Body of pancreas (tissue), 4 donors: Measurements from ENCODE around the gene PLCB1. TPM values are rescaled to one million over a fixed set of nuclear protein-coding genes. Genes with fewer than 3 reads are reported as not detected.

Experiments used
- ATAC-seq: fragments of 150-250 bp; one replicate; pipeline ENCODE4 v1.9.1; 2016
- DNase-seq, 4 donors: peaks; one replicate each; pipeline ENCODE4 v3.0.0-alpha.2; 2019
- H3K27ac ChIP-seq, 4 donors: fragments of 200-600 bp; sonication (generic); 1 replicate in 3 of 4; 2 replicates in 1 of 4; pipeline versions ENCODE4 v1.5.1 to v1.6.1; 2016 to 2019; ENCODE audit warnings: mild to moderate bottlenecking in 1 of 4, mixed read lengths in 1 of 4, moderate library complexity in 1 of 4
- H3K27me3 ChIP-seq, 2 donors: fragments of 200-600 bp; sonication (generic); one replicate each; pipeline ENCODE4 v1.6.0; 2016; ENCODE audit warnings: mild to moderate bottlenecking in 1 of 2
- H3K36me3 ChIP-seq, 2 donors: fragments of 200-600 bp; sonication (generic); replicated peaks in 1 of 2; 2 replicates each; pipeline ENCODE4 v1.5.1; 2016; ENCODE audit warnings: low read depth in 2 of 2; ENCODE audit not compliant: insufficient read depth in 1 of 2
- H3K4me1 ChIP-seq: fragments of 200-600 bp; sonication (generic); one replicate; pipeline ENCODE4 v1.6.0; 2016
- H3K4me3 ChIP-seq, 2 donors: fragments of 200-600 bp; sonication (generic); 1 replicate in 1 of 2; 2 replicates in 1 of 2; pipeline ENCODE4 v1.5.1; 2016 to 2019
- H3K9me3 ChIP-seq, 3 donors: fragments of 200-600 bp; sonication (generic); 1 replicate in 2 of 3; 2 replicates in 1 of 3; pipeline ENCODE4 v1.5.1; 2016
- POLR2A ChIP-seq, 3 donors: fragments of 450-650 bp; IDR thresholded peaks; one replicate each; pipeline ENCODE4 v1.6.1; 2016; ENCODE audit warnings: antibody characterized with exemption in 3 of 3, mild to moderate bottlenecking in 2 of 3
- WGBS, 2 donors: methylation state at CpG; one replicate each; pipeline ENCODE4 v1.1.5; 2017; 5-methylcytosine and 5-hydroxymethylcytosine counted together
- intact Hi-C: fragments of 100-400 bp; cut with DNase I; formaldehyde crosslinking; loops from one replicate; pipeline ENCODE4 v1.15.1; 2023
- total RNA-seq, 2 donors: library from RNA; depleted of rRNA; stranded (reverse); fragments of >200 nt; gene quantifications; one replicate each; pipeline ENCODE4 v1.1.0, GENCODE V29; 2016
- TF ChIP-seq, protein P1 (sequence below), 7 experiments: fragments of 450-650 bp in 4 of 7; fragments of 200-600 bp in 3 of 7; sonication (generic) in 3 of 7; IDR thresholded peaks; one replicate each; pipeline ENCODE4 v1.5.1; 2016 to 2019; ENCODE audit warnings: antibody characterized with exemption in 7 of 7

PLCB1 gene
- total RNA-seq, 2 donors from 2014 or later = 32.9 to 46.1 TPM

GRCh38 chr20:8581446-8582183 is 449.5 kb downstream of the PLCB1 start:
- DNase-seq (no peak), ATAC-seq (no peak)
- Histone ChIP-seq H3K9me3 (no peaks in the 10 kb centered on the region), H3K4me1 (peaks cover 10% of the 10 kb centered on the region), H3K27ac (no peak overlapping the region), H3K4me3 (no peak overlapping the region), H3K36me3 (no peaks in the 10 kb centered on the region), H3K27me3 (no peaks in the 10 kb centered on the region)
- intact Hi-C loops = no loop called here
- WGBS, 2 donors = 96 to 100% methylated on average over 3 of the region's 3 CpGs
- no peak for TF ChIP-seq POLR2A (IDR thresholded peaks at IDR 0.05)
- TF ChIP-seq, protein P1, sequence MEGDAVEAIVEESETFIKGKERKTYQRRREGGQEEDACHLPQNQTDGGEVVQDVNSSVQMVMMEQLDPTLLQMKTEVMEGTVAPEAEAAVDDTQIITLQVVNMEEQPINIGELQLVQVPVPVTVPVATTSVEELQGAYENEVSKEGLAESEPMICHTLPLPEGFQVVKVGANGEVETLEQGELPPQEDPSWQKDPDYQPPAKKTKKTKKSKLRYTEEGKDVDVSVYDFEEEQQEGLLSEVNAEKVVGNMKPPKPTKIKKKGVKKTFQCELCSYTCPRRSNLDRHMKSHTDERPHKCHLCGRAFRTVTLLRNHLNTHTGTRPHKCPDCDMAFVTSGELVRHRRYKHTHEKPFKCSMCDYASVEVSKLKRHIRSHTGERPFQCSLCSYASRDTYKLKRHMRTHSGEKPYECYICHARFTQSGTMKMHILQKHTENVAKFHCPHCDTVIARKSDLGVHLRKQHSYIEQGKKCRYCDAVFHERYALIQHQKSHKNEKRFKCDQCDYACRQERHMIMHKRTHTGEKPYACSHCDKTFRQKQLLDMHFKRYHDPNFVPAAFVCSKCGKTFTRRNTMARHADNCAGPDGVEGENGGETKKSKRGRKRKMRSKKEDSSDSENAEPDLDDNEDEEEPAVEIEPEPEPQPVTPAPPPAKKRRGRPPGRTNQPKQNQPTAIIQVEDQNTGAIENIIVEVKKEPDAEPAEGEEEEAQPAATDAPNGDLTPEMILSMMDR (IDR thresholded peaks at IDR 0.05) = no peak

- ATAC-seq (no peak), DNase-seq (no peak)
- H3K27ac ChIP-seq = no peak overlapping the region
- H3K4me1 ChIP-seq = peaks cover 9% of the 10 kb centered on the region
- WGBS, 2 donors = 95 to 100% methylated on average over 1 of the region's 1 CpG
- no peak overlapping the region for H3K4me3 ChIP-seq
- no peaks in the 10 kb centered on the region for H3K36me3 ChIP-seq
- no peaks in the 10 kb centered on the region for H3K27me3 ChIP-seq
- no peaks in the 10 kb centered on the region for H3K9me3 ChIP-seq
- intact Hi-C loops = no loop called here
- TF ChIP-seq POLR2A (IDR thresholded peaks at IDR 0.05) = no peak
- TF ChIP-seq, protein P1 (IDR thresholded peaks at IDR 0.05) = no peak
Observed at GRCh38 chr20:8583012-8583565, 451.0 kb downstream of the PLCB1 start.

- no peak for DNase-seq
- no peak overlapping the region for H3K4me3 ChIP-seq
- no peak for TF ChIP-seq POLR2A (IDR thresholded peaks at IDR 0.05)
- 81 to 87% methylated on average over 7 of the region's 7 CpGs for WGBS, 2 donors
- no peak for ATAC-seq
- intact Hi-C loops = no loop called here
- H3K27ac ChIP-seq = no peak overlapping the region
- H3K27me3 ChIP-seq = no peaks in the 10 kb centered on the region
- no peaks in the 10 kb centered on the region for H3K9me3 ChIP-seq
- no peaks in the 10 kb centered on the region for H3K36me3 ChIP-seq
- peaks cover 4% of the 10 kb centered on the region for H3K4me1 ChIP-seq
Observed at GRCh38 chr20:8583566-8584043, 451.5 kb downstream of the PLCB1 start.

GRCh38 chr20:8587251-8587650 is 455.2 kb downstream of the PLCB1 start:
- H3K4me3 ChIP-seq = no peak overlapping the region
- intact Hi-C loops = no loop called here
- no peaks in the 10 kb centered on the region for H3K27me3 ChIP-seq
- ATAC-seq (no peak), DNase-seq (no peak)
- no peaks in the 10 kb centered on the region for H3K36me3 ChIP-seq
- H3K9me3 ChIP-seq = no peaks in the 10 kb centered on the region
- H3K4me1 ChIP-seq = no peaks in the 10 kb centered on the region
- no peak overlapping the region for H3K27ac ChIP-seq
- WGBS, 2 donors = 97 to 100% methylated on average over 1 of the region's 1 CpG
- TF ChIP-seq, protein P1 (IDR thresholded peaks at IDR 0.05) = no peak
- no peak for TF ChIP-seq POLR2A (IDR thresholded peaks at IDR 0.05)

GRCh38 chr20:8587810-8588209 is 455.7 kb downstream of the PLCB1 start:
- ATAC-seq (no peak), DNase-seq (no peak)
- Histone ChIP-seq H3K27ac (no peak overlapping the region), H3K4me1 (no peaks in the 10 kb centered on the region), H3K36me3 (no peaks in the 10 kb centered on the region), H3K9me3 (no peaks in the 10 kb centered on the region), H3K4me3 (no peak overlapping the region), H3K27me3 (no peaks in the 10 kb centered on the region)
- WGBS, 2 donors = 82 to 89% methylated on average over 3 of the region's 3 CpGs
- no peak for TF ChIP-seq POLR2A (IDR thresholded peaks at IDR 0.05)
- TF ChIP-seq, protein P1 (IDR thresholded peaks at IDR 0.05) = no peak
- intact Hi-C loops = no loop called here
